IMR-90 (cell line): ENCODE measurements around the gene RAD52. TPM values are rescaled to one million over a fixed set of nuclear protein-coding genes. Genes with fewer than 3 reads are reported as not detected.
A peak's percentile ranks its signal among the peaks of the same experiment; 100 is the strongest.

ENCODE experiments used
- ATAC-seq: fragments of 200-7000 bp; cut with Tn5 transposase; 2 replicates; pipeline ENCODE4 v1.9.1; 2020; ENCODE audit warnings: low read depth, mild to moderate bottlenecking, moderate library complexity
- BruUV-seq: library from RNA; stranded (reverse); fragments of 400-500 nt; replicated peaks from 2 replicates; lab custom pipeline; 2021; lab: Mats Ljungman, UMichigan
- CTCF ChIA-PET: fragments of 300-600 bp; formaldehyde crosslinking; extraction: SDS; loops from one replicate; lab custom pipeline; 2021; ENCODE audit warnings: antibody characterized with exemption; lab: Yijun Ruan, JAX
- POLR2A ChIA-PET: fragments of 300-600 bp; sonication (Branson Sonifier 250); formaldehyde crosslinking; loops from one replicate; lab custom pipeline; 2022; ENCODE audit warnings: antibody characterized with exemption; ENCODE audit not compliant: unreplicated experiment; lab: Charles Lee
- DNase-seq: peaks from one replicate; pipeline ENCODE4 v3.0.0; 2013
- H2AFZ ChIP-seq: replicated peaks from 2 replicates; pipeline ENCODE3; 2013; ENCODE audit warnings: low read length, mild to moderate bottlenecking; ENCODE audit not compliant: poor library complexity
- H2AK5ac ChIP-seq: 2 replicates; pipeline ENCODE4 v1.6.1; 2013; ENCODE audit warnings: low read depth, low read length, inconsistent platforms
- H2AK9ac ChIP-seq: replicated peaks from 2 replicates; pipeline ENCODE3; 2013; ENCODE audit warnings: mild to moderate bottlenecking, low read depth, low read length, moderate library complexity; ENCODE audit not compliant: poor library complexity
- H2BK120ac ChIP-seq: 2 replicates; pipeline ENCODE4 v1.6.1; 2013; ENCODE audit warnings: low read depth, low read length, inconsistent platforms
- H2BK15ac ChIP-seq: 3 replicates; pipeline ENCODE4 v1.6.1; 2013; ENCODE audit warnings: low read depth, low read length, inconsistent platforms
- H2BK20ac ChIP-seq: 2 replicates; pipeline ENCODE4 v1.6.1; 2013; ENCODE audit warnings: low read depth, mild to moderate bottlenecking, inconsistent platforms, low read length, moderate library complexity
- H2BK5ac ChIP-seq: 2 replicates; pipeline ENCODE4 v1.6.1; 2013; ENCODE audit warnings: mild to moderate bottlenecking, low read depth, low read length, inconsistent platforms; ENCODE audit not compliant: poor library complexity, severe bottlenecking
- H3K14ac ChIP-seq: replicated peaks from 2 replicates; pipeline ENCODE4 v1.6.1; 2013; ENCODE audit warnings: low read depth, low read length, inconsistent platforms
- H3K18ac ChIP-seq: 2 replicates; pipeline ENCODE4 v1.6.1; 2013; ENCODE audit warnings: low read depth, low read length, control low read depth
- H3K23ac ChIP-seq: 2 replicates; pipeline ENCODE4 v1.6.1; 2013; ENCODE audit warnings: low read depth, low read length, inconsistent platforms
- H3K27ac ChIP-seq: 2 replicates; pipeline ENCODE4 v1.5.1; 2013; ENCODE audit warnings: mild to moderate bottlenecking, control low read depth, low read length; ENCODE audit not compliant: insufficient read depth
- H3K27me3 ChIP-seq: 2 replicates; pipeline ENCODE4 v1.6.1; 2013; ENCODE audit warnings: low read length; ENCODE audit not compliant: control insufficient read depth, insufficient read depth
- H3K36me3 ChIP-seq: 2 replicates; pipeline ENCODE4 v1.6.1; 2013; ENCODE audit warnings: low read length, mixed read lengths; ENCODE audit not compliant: control insufficient read depth, insufficient read depth
- H3K4ac ChIP-seq: 2 replicates; pipeline ENCODE4 v1.6.1; 2013; ENCODE audit warnings: low read depth, low read length, inconsistent platforms
- H3K4me1 ChIP-seq: 2 replicates; pipeline ENCODE4 v1.6.1; 2013; ENCODE audit warnings: low read length, mixed read lengths; ENCODE audit not compliant: control insufficient read depth, insufficient read depth
- H3K4me2 ChIP-seq: 2 replicates; pipeline ENCODE4 v1.6.1; 2013; ENCODE audit warnings: low read depth, mild to moderate bottlenecking, control low read depth, low read length, moderate library complexity
- H3K4me3 ChIP-seq: 2 replicates; pipeline ENCODE4 v1.5.1; 2013; ENCODE audit warnings: low read depth, mild to moderate bottlenecking, control low read depth, low read length, moderate library complexity; ENCODE audit not compliant: insufficient read depth
- H3K56ac ChIP-seq: 2 replicates; pipeline ENCODE4 v1.6.1; 2013; ENCODE audit warnings: low read length, inconsistent platforms; ENCODE audit not compliant: insufficient read depth; ENCODE audit errors: extremely low read depth
- H3K79me1 ChIP-seq, 2 experiments: 2 replicates each; pipeline ENCODE4 v1.6.1; 2013; ENCODE audit warnings: low read length in 2 of 2, inconsistent platforms in 1 of 2, low read depth in 1 of 2
- H3K9ac ChIP-seq: 2 replicates; pipeline ENCODE4 v1.6.1; 2013; ENCODE audit warnings: low read depth, low read length, control low read depth
- H3K9me1 ChIP-seq: 2 replicates; pipeline ENCODE4 v1.6.1; 2013; ENCODE audit warnings: low read length, inconsistent platforms; ENCODE audit not compliant: insufficient read depth
- H3K9me3 ChIP-seq: 2 replicates; pipeline ENCODE4 v1.6.1; 2013; ENCODE audit warnings: low read length; ENCODE audit not compliant: control insufficient read depth, insufficient read depth
- H4K20me1 ChIP-seq: 2 replicates; pipeline ENCODE4 v1.6.1; 2013; ENCODE audit warnings: low read length, inconsistent platforms; ENCODE audit not compliant: insufficient read depth
- H4K5ac ChIP-seq: 2 replicates; pipeline ENCODE4 v1.6.1; 2013; ENCODE audit warnings: mild to moderate bottlenecking, low read depth, low read length, control low read depth
- H4K8ac ChIP-seq, 2 experiments: 2 replicates each; pipeline ENCODE4 v1.6.1; 2013; ENCODE audit warnings: low read depth in 2 of 2, low read length in 2 of 2, control low read depth in 1 of 2, inconsistent platforms in 1 of 2
- H4K91ac ChIP-seq: 2 replicates; pipeline ENCODE4 v1.6.1; 2013; ENCODE audit warnings: low read depth, low read length, inconsistent platforms; ENCODE audit not compliant: insufficient read depth
- BHLHE40 ChIP-seq: fragments of 150-350 bp; IDR thresholded peaks from 2 replicates; pipeline ENCODE4 v1.6.1; 2016; ENCODE audit warnings: mild to moderate bottlenecking, low read depth, low read length
- CEBPB ChIP-seq: IDR thresholded peaks from 2 replicates; pipeline ENCODE4 v1.6.1; 2012; ENCODE audit warnings: low read depth, low read length, improper control_type of control experiment
- CHD1 ChIP-seq: IDR thresholded peaks from 2 replicates; pipeline ENCODE4 v1.6.1; 2012; ENCODE audit warnings: low read depth, low read length, improper control_type of control experiment
- FOS ChIP-seq: fragments of 150-350 bp; IDR thresholded peaks from 2 replicates; pipeline ENCODE4 v1.6.1; 2016; ENCODE audit warnings: low read depth, low read length
- MAFK ChIP-seq: IDR thresholded peaks from 2 replicates; pipeline ENCODE4 v1.6.1; 2012; ENCODE audit warnings: low read depth, low read length, improper control_type of control experiment
- MAZ ChIP-seq: IDR thresholded peaks from 2 replicates; pipeline ENCODE4 v1.6.1; 2012; ENCODE audit warnings: low read depth, mild to moderate bottlenecking, low read length, improper control_type of control experiment, moderate library complexity, borderline replicate concordance
- MXI1 ChIP-seq: IDR thresholded peaks from 2 replicates; pipeline ENCODE4 v1.6.1; 2012; ENCODE audit warnings: low read depth, mild to moderate bottlenecking, low read length, moderate library complexity, borderline replicate concordance
- NFE2L2 ChIP-seq: fragments of 150-350 bp; IDR thresholded peaks from 2 replicates; pipeline ENCODE4 v1.6.1; 2016; ENCODE audit warnings: low read depth, mild to moderate bottlenecking, low read length
- POLR2A ChIP-seq: IDR thresholded peaks from 2 replicates; pipeline ENCODE4 v1.6.1; 2012; ENCODE audit warnings: mild to moderate bottlenecking, low read depth, low read length
- RAD21 ChIP-seq: IDR thresholded peaks from 2 replicates; pipeline ENCODE4 v1.6.1; 2012; ENCODE audit warnings: low read length, improper control_type of control experiment
- RFX5 ChIP-seq: IDR thresholded peaks from 2 replicates; pipeline ENCODE4 v1.8.0; 2012; ENCODE audit warnings: low read depth, mild to moderate bottlenecking, low read length, moderate library complexity
- SMC3 ChIP-seq: fragments of 150-350 bp; IDR thresholded peaks from 2 replicates; pipeline ENCODE4 v1.6.1; 2016; ENCODE audit warnings: low read depth, mild to moderate bottlenecking, antibody characterized with exemption, low read length, moderate library complexity
- WGBS, 2 experiments: methylation state at CpG; one replicate each; pipeline versions ENCODE4 v1.1.5 to v1.1.7; 2013; ENCODE audit warnings: missing lambda C conversion rate in 2 of 2; ENCODE audit not compliant: insufficient read length in 1 of 2; ENCODE audit errors: extremely low coverage in 2 of 2; 5-methylcytosine and 5-hydroxymethylcytosine counted together
- dilution Hi-C: fragments of 300-500 bp; cut with HindIII; formaldehyde crosslinking; loops from one replicate; pipeline ENCODE4 v1.14.3; 2018; ENCODE audit warnings: low sequenced_read_pairs; ENCODE audit not compliant: unreplicated experiment
- in situ Hi-C: fragments of 300-500 bp; cut with MboI; formaldehyde crosslinking; loops from 3 replicates; pipeline ENCODE4 v1.14.3; 2019; ENCODE audit warnings: low sequenced_read_pairs, inconsistent platforms, mixed read lengths
- intact Hi-C: fragments of 100-400 bp; cut with micrococcal nuclease; formaldehyde crosslinking; loops from 2 replicates; pipeline ENCODE4 v1.10.0; 2022
- polyA plus RNA-seq, 3 experiments: library from polyadenylated mRNA; depleted of rRNA; stranded (reverse); fragments of >200 nt; gene quantifications; 2 replicates each; pipeline ENCODE4 v1.2.3, GENCODE V29; 2012; ENCODE audit warnings: low replicate concordance in 1 of 3
- total RNA-seq: library from RNA; depleted of rRNA; stranded (reverse); fragments of >200 nt; gene quantifications from 2 replicates; pipeline ENCODE4 v1.2.3, GENCODE V29; 2012
- TF ChIP-seq, protein P1 (sequence below): fragments of 150-350 bp; IDR thresholded peaks from 2 replicates; pipeline ENCODE4 v1.6.1; 2016; ENCODE audit warnings: low read depth, mild to moderate bottlenecking, low read length, moderate library complexity, borderline replicate concordance
- TF ChIP-seq, protein P2 (sequence below): conservative IDR thresholded peaks from 2 replicates; pipeline ENCODE4 v1.5.1; 2012; ENCODE audit warnings: mild to moderate bottlenecking, low read depth, low read length, improper control_type of control experiment

RAD52 gene
- total and polyA plus RNA-seq, 2 of the 4 experiments (the other 2 are of a cell fraction), result 10.7 to 11.3 TPM

DNA sequence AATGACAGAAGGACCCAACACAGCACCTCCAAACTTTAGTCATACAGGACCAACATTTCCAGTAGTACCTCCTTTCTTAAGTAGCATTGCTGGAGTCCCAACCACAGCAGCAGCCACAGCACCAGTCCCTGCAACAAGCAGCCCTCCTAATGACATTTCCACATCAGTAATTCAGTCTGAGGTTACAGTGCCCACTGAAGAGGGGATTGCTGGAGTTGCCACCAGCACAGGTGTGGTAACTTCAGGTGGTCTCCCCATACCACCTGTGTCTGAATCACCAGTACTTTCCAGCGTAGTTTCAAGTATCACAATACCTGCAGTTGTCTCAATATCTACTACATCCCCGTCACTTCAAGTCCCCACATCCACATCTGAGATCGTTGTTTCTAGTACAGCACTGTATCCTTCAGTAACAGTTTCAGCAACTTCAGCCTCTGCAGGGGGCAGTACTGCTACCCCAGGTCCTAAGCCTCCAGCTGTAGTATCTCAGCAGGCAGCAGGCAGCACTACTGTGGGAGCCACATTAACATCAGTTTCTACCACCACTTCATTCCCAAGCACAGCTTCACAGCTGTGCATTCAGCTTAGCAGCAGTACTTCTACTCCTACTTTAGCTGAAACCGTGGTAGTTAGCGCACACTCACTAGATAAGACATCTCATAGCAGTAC is 64.6 kb downstream of the RAD52 start:
- Histone ChIP-seq H3K9me3 (no peaks in the 10 kb centered on the region), H4K20me1 (no peaks in the 10 kb centered on the region), H3K4me2 (no peak overlapping the region), H3K4ac (no peak overlapping the region), H3K9ac (no peak overlapping the region), H2BK5ac (no peak overlapping the region), H3K14ac (no peak overlapping the region), H3K18ac (no peak overlapping the region), H4K5ac (no peak overlapping the region), H2BK20ac (no peak overlapping the region), H3K79me1 (peaks cover 0 to 3% of the 10 kb centered on the region in 2 experiments; a peak in 1 of 4 replicates), H2BK120ac (no peak overlapping the region), H3K4me1 (no peaks in the 10 kb centered on the region), H2AK9ac (no peak overlapping the region), H3K27ac (no peak overlapping the region), H3K36me3 (peaks cover 60% of the 10 kb centered on the region), H4K8ac (no peak overlapping the region), H4K91ac (no peak overlapping the region), H2BK15ac (no peak overlapping the region), H3K23ac (no peak overlapping the region), H3K9me1 (no peaks in the 10 kb centered on the region), H2AK5ac (no peak overlapping the region), H2AFZ (no peak overlapping the region), H3K27me3 (no peaks in the 10 kb centered on the region), H3K4me3 (no peak overlapping the region), H3K56ac (no peak overlapping the region)
- ChIA-PET POLR2A (no interaction called here), CTCF (no interaction called here)
- BruUV-seq, result TSS peak; percentile 91
- dilution Hi-C loops, result no loop called here
- WGBS, 2 experiments, result 96% methylated on average over 4 of the region's 5 CpGs; no CpG with 5 or more reads in 1 of the 2 experiments
- TF ChIP-seq SMC3 (no peak), CHD1 (no peak), CEBPB (no peak), BHLHE40 (no peak), FOS (no peak), NFE2L2 (no peak), MAFK (no peak), RAD21 (no peak), POLR2A (no peak), RFX5 (no peak), MXI1 (no peak), MAZ (no peak)
- TF ChIP-seq, protein P1, sequence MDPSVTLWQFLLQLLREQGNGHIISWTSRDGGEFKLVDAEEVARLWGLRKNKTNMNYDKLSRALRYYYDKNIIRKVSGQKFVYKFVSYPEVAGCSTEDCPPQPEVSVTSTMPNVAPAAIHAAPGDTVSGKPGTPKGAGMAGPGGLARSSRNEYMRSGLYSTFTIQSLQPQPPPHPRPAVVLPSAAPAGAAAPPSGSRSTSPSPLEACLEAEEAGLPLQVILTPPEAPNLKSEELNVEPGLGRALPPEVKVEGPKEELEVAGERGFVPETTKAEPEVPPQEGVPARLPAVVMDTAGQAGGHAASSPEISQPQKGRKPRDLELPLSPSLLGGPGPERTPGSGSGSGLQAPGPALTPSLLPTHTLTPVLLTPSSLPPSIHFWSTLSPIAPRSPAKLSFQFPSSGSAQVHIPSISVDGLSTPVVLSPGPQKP, result no peak
- TF ChIP-seq, protein P2, sequence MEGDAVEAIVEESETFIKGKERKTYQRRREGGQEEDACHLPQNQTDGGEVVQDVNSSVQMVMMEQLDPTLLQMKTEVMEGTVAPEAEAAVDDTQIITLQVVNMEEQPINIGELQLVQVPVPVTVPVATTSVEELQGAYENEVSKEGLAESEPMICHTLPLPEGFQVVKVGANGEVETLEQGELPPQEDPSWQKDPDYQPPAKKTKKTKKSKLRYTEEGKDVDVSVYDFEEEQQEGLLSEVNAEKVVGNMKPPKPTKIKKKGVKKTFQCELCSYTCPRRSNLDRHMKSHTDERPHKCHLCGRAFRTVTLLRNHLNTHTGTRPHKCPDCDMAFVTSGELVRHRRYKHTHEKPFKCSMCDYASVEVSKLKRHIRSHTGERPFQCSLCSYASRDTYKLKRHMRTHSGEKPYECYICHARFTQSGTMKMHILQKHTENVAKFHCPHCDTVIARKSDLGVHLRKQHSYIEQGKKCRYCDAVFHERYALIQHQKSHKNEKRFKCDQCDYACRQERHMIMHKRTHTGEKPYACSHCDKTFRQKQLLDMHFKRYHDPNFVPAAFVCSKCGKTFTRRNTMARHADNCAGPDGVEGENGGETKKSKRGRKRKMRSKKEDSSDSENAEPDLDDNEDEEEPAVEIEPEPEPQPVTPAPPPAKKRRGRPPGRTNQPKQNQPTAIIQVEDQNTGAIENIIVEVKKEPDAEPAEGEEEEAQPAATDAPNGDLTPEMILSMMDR, result no peak
- intact Hi-C loops, result loop anchor here (10.0 kb wide), 1 partner anchor 50 kb away; no protein-coding TSS in a partner anchor
- ATAC-seq (no peak), DNase-seq (no peak)
- in situ Hi-C loops, result no loop called here
